Panc1 (cell line): ENCODE results near the gene LSM12. TPM values are rescaled to one million over a fixed set of nuclear protein-coding genes. Genes with fewer than 3 reads are reported as not detected.

ENCODE experiments used
- ATAC-seq: fragments of 200-7000 bp; cut with Tn5 transposase; 2 replicates; pipeline ENCODE4 v1.9.1; 2020; ENCODE audit warnings: mild to moderate bottlenecking, moderate library complexity
- BruUV-seq: library from RNA; stranded (reverse); fragments of 400-500 nt; replicated peaks from 2 replicates; lab custom pipeline; 2021; lab: Mats Ljungman, UMichigan
- CTCF ChIA-PET: fragments of 300-600 bp; sonication (Branson Sonifier 250); formaldehyde crosslinking; loops from one replicate; lab custom pipeline; 2022; ENCODE audit warnings: antibody characterized with exemption; lab: Charles Lee
- POLR2A ChIA-PET: fragments of 300-600 bp; sonication (Branson Sonifier 250); formaldehyde crosslinking; loops from one replicate; lab custom pipeline; 2022; ENCODE audit warnings: antibody characterized with exemption; lab: Charles Lee
- DNase-seq: peaks from one replicate; pipeline ENCODE4 v3.0.0-alpha.2; 2010; ENCODE audit warnings: low read depth, low spot score
- H3K27ac ChIP-seq: 2 replicates; pipeline ENCODE4 v1.5.1; 2011; ENCODE audit warnings: mild to moderate bottlenecking, low read length, inconsistent platforms
- H3K27me3 ChIP-seq: fragments of 200-500 bp; sonication (Bioruptor generic); 2 replicates; pipeline ENCODE4 v1.6.0; 2014; ENCODE audit warnings: low read length, inconsistent platforms; ENCODE audit not compliant: control insufficient read depth, insufficient read depth
- H3K36me3 ChIP-seq: fragments of 200-500 bp; sonication (Bioruptor generic); 2 replicates; pipeline ENCODE4 v1.5.1; 2014; ENCODE audit warnings: inconsistent platforms, mild to moderate bottlenecking, low read length, moderate library complexity; ENCODE audit not compliant: control insufficient read depth, insufficient read depth
- H3K4me1 ChIP-seq: 2 replicates; pipeline ENCODE4 v1.5.1; 2011; ENCODE audit warnings: inconsistent platforms, mild to moderate bottlenecking, low read length, moderate library complexity; ENCODE audit not compliant: control insufficient read depth, insufficient read depth
- H3K4me3 ChIP-seq, 2 experiments: 2 replicates each; pipeline ENCODE4 v1.5.1; 2011 to 2012; ENCODE audit warnings: low read depth in 2 of 2, low read length in 2 of 2, mild to moderate bottlenecking in 2 of 2, inconsistent platforms in 1 of 2, moderate library complexity in 1 of 2
- H3K9me3 ChIP-seq: fragments of 200-500 bp; sonication (Bioruptor generic); 2 replicates; pipeline ENCODE4 v1.5.1; 2014; ENCODE audit warnings: low read depth, mild to moderate bottlenecking, inconsistent platforms, low read length, moderate library complexity; ENCODE audit not compliant: control insufficient read depth, insufficient read depth
- CTCF ChIP-seq: fragments of 450-650 bp; IDR thresholded peaks from 2 replicates; pipeline ENCODE4 v1.5.1; 2017; ENCODE audit warnings: mild to moderate bottlenecking
- POLR2AphosphoS5 ChIP-seq: IDR thresholded peaks from 2 replicates; pipeline ENCODE4 v1.6.1; 2012; ENCODE audit warnings: mild to moderate bottlenecking, low read depth, low read length, moderate library complexity
- REST ChIP-seq, 2 experiments: IDR thresholded peaks; 2 replicates each; pipeline ENCODE4 v1.6.1; 2011 to 2012; ENCODE audit warnings: low read depth in 2 of 2, control low read depth in 1 of 2, low read length in 1 of 2, mild to moderate bottlenecking in 1 of 2, moderate library complexity in 1 of 2; ENCODE audit not compliant: insufficient read depth in 1 of 2
- SIN3A ChIP-seq: IDR thresholded peaks from 2 replicates; pipeline ENCODE4 v1.6.1; 2012; ENCODE audit warnings: low read depth, mild to moderate bottlenecking, low read length, moderate library complexity, borderline replicate concordance; ENCODE audit not compliant: insufficient read depth
- TCF7L2 ChIP-seq: IDR thresholded peaks from 2 replicates; pipeline ENCODE4 v1.6.1; 2011; ENCODE audit warnings: mild to moderate bottlenecking, low read depth, low read length, inconsistent platforms
- in situ Hi-C: cut with HindIII; loops from 2 replicates; pipeline ENCODE4 v1.10.0; 2016; ENCODE audit warnings: low sequenced_read_pairs, low pct_unique_long_range_greater_than_20kb
- intact Hi-C: fragments of 100-400 bp; cut with micrococcal nuclease; formaldehyde crosslinking; loops from one replicate; pipeline ENCODE4 v1.10.0; 2022; ENCODE audit not compliant: unreplicated experiment
- total RNA-seq: library from RNA; stranded (reverse); gene quantifications from one replicate; pipeline ENCODE4 v1.2.1, GENCODE V29; 2021; ENCODE audit not compliant: unreplicated experiment

LSM12 gene
- total RNA-seq, 1 experiment from 2014 or later: 73.0 TPM

GRCh38 chr17:44007346-44008204, 58.9 kb downstream of the LSM12 start:
- no TSS peak for BruUV-seq
- Histone ChIP-seq H3K9me3 (no peaks in the 10 kb centered on the region), H3K36me3 (no peaks in the 10 kb centered on the region; the same call in 1 of the 2 replicates), H3K4me1 (peaks cover 8% of the 10 kb centered on the region), H3K27me3 (no peaks in the 10 kb centered on the region), H3K27ac (peak overlapping the region; percentile 81), H3K4me3 (peak overlapping the region; percentile 69 to 76)
- ATAC-seq: peak; percentile 30
- TF ChIP-seq POLR2AphosphoS5 (no peak), SIN3A (0 out of 2 replicates have a peak, but pooled peaks have one; percentile 63), TCF7L2 (no peak), REST (IDR thresholded peaks at IDR 0.05; ENCODE audit: insufficient read depth in 1 of 2, low read depth in 2 of 2, low read length in 1 of 2) (no peak), CTCF (no peak)
- in situ Hi-C loops: no loop called here
- CTCF ChIA-PET: interaction anchor here (0.9 to 1.7 kb wide), 2 partner anchors 98 to 131 kb away, joined by 3 to 10 read pairs; no protein-coding TSS in a partner anchor
- POLR2A ChIA-PET: no interaction called here
- intact Hi-C loops: no loop called here
- no peak for DNase-seq

GRCh38 chr17:44006598-44007345, 59.7 kb downstream of the LSM12 start:
- BruUV-seq: no TSS peak
- intact Hi-C loops (no loop called here), in situ Hi-C loops (no loop called here)
- CTCF ChIA-PET: interaction anchor here (0.7 to 1.7 kb wide), 4 partner anchors 49 to 922 kb away, joined by 3 to 10 read pairs (median 4); no protein-coding TSS in a partner anchor
- Histone ChIP-seq H3K36me3 (no peaks in the 10 kb centered on the region; the same call in 1 of the 2 replicates), H3K9me3 (no peaks in the 10 kb centered on the region), H3K4me1 (peaks cover 8% of the 10 kb centered on the region), H3K4me3 (peak overlapping the region; percentile 69 to 76), H3K27me3 (no peaks in the 10 kb centered on the region), H3K27ac (peak overlapping the region; percentile 81)
- TF ChIP-seq CTCF (peak; percentile 60), POLR2AphosphoS5 (no peak), SIN3A (no peak), REST (IDR thresholded peaks at IDR 0.05; ENCODE audit: insufficient read depth in 1 of 2, low read depth in 2 of 2, low read length in 1 of 2) (no peak), TCF7L2 (no peak)
- POLR2A ChIA-PET: no interaction called here
- DNase-seq: peak; percentile 79
- peak; percentile 86 for ATAC-seq
